RWPE1 (cell line): ENCODE data around the gene NACC2.

Source experiments
- CTCF ChIA-PET: fragments of 350-600 bp; sonication (Branson Sonifier 250); formaldehyde crosslinking; extraction: SDS; loops from one replicate; lab custom pipeline; 2021; lab: Yijun Ruan, JAX
- POLR2A ChIA-PET: fragments of 400-600 bp; formaldehyde crosslinking; extraction: SDS; loops from one replicate; lab custom pipeline; 2020; ENCODE audit warnings: antibody characterized with exemption; ENCODE audit not compliant: low non-redundant PET; lab: Yijun Ruan, JAX
- DNase-seq: peaks from one replicate; pipeline ENCODE4 v3.0.0; 2012; ENCODE audit warnings: low spot score
- H3K27ac ChIP-seq: fragments of 450-650 bp; 2 replicates; pipeline ENCODE4 v1.5.1; 2017
- TF ChIP-seq, protein P1 (sequence below): fragments of 450-650 bp; conservative IDR thresholded peaks from 2 replicates; pipeline ENCODE4 v1.5.1; 2017; ENCODE audit warnings: low read depth, mild to moderate bottlenecking

The NACC2 gene

DNA sequence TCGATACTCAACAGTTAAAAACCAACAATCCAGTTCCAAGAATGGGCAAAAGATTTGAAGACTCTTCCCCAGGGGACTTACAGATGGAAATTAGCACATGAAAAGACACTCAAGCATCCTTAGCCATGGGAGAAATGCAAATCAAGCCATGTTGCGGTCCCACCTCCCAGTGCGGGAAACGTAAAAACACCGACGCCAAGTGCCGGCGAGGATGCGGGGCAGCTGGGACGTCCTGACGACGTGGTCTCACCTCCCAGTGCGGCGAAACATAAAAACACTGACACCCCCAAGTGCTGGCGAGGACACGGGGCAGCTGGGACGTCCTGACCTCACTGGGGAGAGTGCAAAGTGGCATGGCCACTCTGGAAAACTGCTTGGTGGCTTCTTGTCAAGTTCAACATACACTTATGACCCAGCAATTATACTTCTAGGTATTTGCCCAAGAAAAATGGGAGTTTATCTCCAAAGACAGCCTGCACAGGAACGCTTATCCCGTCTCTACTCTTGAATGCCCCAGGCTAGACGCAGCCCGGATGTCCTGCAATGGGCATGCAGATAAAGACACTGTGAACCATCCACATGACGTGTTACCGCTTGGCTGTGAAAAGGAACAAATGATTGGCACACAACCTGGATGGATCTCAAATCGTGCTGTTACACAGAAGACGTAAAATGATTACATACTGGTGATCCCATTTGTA, 73.8 kb downstream of the NACC2 start:
- TF ChIP-seq, protein P1, sequence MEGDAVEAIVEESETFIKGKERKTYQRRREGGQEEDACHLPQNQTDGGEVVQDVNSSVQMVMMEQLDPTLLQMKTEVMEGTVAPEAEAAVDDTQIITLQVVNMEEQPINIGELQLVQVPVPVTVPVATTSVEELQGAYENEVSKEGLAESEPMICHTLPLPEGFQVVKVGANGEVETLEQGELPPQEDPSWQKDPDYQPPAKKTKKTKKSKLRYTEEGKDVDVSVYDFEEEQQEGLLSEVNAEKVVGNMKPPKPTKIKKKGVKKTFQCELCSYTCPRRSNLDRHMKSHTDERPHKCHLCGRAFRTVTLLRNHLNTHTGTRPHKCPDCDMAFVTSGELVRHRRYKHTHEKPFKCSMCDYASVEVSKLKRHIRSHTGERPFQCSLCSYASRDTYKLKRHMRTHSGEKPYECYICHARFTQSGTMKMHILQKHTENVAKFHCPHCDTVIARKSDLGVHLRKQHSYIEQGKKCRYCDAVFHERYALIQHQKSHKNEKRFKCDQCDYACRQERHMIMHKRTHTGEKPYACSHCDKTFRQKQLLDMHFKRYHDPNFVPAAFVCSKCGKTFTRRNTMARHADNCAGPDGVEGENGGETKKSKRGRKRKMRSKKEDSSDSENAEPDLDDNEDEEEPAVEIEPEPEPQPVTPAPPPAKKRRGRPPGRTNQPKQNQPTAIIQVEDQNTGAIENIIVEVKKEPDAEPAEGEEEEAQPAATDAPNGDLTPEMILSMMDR, result no peak
- ChIA-PET CTCF (interaction anchor here (0.6 kb wide), 1 partner anchor 85 kb away, joined by 3 read pairs; no protein-coding TSS in a partner anchor), POLR2A (no interaction called here)
- DNase-seq, result no peak
- H3K27ac ChIP-seq, result no peak overlapping the region

DNA sequence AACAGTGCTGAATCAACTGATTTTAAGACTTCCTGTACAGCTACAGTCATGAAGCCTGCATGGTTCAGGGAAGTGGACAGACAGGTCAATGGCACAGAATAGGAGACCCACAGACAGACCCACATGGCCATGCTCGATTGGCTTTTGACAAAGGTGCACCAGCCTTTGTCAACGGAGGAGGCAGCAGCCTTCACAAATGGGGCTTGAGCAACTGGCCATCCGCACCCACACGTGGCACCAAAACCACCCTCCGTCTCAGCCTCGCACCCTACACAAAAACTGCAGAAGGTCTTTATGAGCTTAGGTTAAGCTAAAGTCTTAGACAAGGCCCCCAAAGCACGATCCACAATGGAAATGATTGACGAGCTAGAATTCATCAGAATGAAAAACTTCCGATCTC, 74.4 kb downstream of the NACC2 start:
- no peak for DNase-seq
- H3K27ac ChIP-seq, result no peak overlapping the region
- CTCF ChIA-PET, result no interaction called here
- TF ChIP-seq, protein P1, result no peak
- POLR2A ChIA-PET, result no interaction called here

DNA sequence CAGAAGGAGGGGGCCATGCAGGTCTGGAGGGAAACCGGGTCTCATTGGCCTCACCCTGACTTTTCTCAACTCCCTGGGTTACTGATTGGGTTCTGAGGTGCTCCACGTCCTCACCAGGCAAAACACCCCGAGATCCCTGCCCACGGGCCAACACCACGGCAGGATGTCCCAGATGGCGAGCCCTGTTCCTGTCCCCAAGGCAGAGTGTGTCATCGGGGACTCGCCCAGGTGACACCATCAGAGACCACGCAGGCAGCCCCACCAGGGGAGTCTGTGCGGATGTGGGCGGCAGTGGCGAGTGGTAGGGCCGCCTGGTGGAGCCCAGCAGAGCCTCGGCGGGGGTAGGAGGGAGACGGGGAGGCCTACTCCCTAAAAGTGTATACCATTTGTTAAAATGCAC, 74.9 kb downstream of the NACC2 start:
- H3K27ac ChIP-seq, result no peak overlapping the region
- no peak for DNase-seq
- CTCF ChIA-PET, result no interaction called here

DNA sequence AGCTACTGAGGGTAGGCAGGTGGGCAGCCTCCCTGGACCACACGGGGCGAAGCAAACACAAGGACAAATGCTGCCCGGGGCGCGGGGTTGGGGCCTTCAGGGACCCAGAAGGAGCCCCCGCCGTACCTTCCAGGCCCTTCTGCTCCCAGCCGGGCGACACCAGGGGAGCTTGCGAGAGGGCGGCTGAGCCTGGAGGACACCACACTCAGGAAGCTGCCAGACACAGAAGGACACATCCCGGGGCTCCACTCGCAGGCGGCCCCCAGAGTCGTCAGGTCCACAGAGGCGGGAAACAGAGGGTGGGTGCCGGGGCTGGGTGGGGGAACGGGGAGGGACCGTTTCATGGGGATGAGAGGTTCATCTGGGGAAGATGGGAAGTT, 75.4 kb downstream of the NACC2 start:
- ChIA-PET POLR2A (no interaction called here), CTCF (interaction anchor here (0.6 kb wide), 2 partner anchors 63 to 70 kb away, joined by 4 read pairs; no protein-coding TSS in a partner anchor)
- no peak overlapping the region for H3K27ac ChIP-seq
- DNase-seq, result no peak
- TF ChIP-seq, protein P1, result no peak

More for the DNA sequence above, 74.9 kb downstream of the NACC2 start:
- POLR2A ChIA-PET, result no interaction called here
- TF ChIP-seq, protein P1, result no peak

DNA sequence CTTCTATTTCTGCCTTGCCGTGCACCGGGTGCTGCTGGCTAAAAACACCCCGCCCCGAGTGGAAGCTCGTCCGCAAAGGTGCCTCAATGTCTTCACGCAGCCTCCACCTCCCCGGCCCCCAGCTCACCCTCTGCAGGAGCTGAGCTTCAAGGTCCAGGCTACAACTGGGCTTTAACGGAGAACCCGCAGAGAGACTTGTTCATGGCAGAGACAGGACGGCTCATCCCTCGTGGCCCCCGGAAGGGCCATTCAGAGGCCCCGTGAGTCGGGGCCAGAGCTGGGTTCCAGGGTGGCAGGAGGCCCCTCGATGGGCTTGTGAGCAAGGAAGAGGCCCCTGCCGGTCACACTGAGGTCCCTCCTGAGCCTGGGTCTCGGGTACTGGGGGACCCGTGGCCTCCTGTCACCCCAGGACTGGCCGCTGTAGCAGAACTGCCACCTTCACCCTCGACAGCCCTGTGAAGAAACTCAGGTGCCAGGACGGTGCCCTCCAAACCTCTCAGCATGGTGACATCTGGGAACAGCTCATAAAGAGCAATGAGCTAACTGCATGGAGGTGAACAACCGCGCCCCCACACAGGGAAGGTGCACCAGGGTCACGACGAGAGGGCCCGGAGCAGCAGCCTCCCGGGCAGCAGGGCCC, 75.9 kb downstream of the NACC2 start:
- ChIA-PET CTCF (interaction anchor here (0.5 to 0.6 kb wide), 4 partner anchors 10 to 71 kb away, joined by 3 to 4 read pairs (median 4); no protein-coding TSS in a partner anchor), POLR2A (no interaction called here)
- H3K27ac ChIP-seq, result no peak overlapping the region
- TF ChIP-seq, protein P1, result no peak
- no peak for DNase-seq

DNA sequence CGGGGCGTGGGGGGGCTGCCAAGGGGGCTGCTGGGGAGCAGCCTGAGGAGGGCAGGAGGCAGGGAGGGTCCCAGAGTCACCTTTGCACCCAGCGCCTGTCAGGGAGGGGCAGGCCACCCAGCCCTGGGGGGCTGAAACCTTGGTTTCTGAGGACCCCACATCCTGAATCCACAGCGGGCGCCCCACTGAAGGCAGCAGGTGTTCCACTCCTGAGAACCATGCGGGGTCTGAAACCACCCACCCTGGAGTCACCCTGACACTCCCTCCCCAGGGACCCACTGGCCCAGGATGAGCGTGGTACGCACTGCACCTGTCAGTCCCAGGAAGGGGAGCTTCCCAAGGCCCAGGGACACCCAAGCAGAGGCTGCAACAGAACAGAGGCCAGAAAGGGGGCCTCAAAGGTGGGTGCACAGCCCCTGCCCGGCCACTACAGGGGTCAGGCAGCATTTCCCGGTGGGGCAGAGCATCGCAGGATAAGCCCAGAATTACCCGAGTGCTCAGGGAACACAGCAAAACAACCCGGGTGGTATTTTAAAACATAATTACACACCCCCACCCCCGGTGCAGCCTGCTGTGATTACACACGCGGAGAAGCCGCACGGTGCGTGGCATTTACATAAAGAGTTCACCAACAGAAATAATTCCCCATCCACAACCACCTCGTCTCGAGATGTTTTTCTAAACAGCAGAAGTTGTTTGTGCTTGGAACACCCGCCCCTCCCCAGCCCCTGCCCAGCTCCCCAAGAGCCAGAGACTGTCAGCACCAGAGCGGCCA, 76.6 kb downstream of the NACC2 start:
- CTCF ChIA-PET, result interaction anchor here (0.5 kb wide), 1 partner anchor 71 kb away, joined by 3 read pairs; no protein-coding TSS in a partner anchor
- POLR2A ChIA-PET, result no interaction called here
- TF ChIP-seq, protein P1, result no peak
- H3K27ac ChIP-seq, result no peak overlapping the region
- DNase-seq, result no peak
